Measurements from ENCODE around the gene TMEM271.

DNA sequence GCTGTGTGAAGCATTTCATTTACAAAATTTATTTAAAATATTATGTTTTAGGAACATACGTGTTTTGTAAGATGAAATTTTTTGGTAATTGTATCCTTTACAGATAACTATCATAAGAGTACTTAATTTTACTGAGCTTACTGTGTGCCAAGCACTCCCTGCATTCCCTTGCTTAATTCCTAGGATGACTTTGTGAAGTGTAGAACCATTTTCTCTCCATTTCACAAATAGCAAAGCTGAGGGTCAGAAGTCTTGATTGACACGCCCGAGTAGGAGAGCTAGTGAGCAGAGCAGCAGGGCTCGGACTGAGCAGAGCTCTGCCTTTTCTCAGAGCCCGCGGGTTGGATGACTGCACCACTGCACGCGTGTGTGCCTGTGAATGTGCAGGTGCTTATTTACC is 46.5 kb downstream of the TMEM271 start:
- TF ChIP-seq, protein P1, sequence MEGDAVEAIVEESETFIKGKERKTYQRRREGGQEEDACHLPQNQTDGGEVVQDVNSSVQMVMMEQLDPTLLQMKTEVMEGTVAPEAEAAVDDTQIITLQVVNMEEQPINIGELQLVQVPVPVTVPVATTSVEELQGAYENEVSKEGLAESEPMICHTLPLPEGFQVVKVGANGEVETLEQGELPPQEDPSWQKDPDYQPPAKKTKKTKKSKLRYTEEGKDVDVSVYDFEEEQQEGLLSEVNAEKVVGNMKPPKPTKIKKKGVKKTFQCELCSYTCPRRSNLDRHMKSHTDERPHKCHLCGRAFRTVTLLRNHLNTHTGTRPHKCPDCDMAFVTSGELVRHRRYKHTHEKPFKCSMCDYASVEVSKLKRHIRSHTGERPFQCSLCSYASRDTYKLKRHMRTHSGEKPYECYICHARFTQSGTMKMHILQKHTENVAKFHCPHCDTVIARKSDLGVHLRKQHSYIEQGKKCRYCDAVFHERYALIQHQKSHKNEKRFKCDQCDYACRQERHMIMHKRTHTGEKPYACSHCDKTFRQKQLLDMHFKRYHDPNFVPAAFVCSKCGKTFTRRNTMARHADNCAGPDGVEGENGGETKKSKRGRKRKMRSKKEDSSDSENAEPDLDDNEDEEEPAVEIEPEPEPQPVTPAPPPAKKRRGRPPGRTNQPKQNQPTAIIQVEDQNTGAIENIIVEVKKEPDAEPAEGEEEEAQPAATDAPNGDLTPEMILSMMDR (IDR thresholded peaks at IDR 0.05 in 8 of 11, conservative IDR thresholded peaks at IDR 0.05 in 3 of 11): no peak
- TF ChIP-seq POLR2A (IDR thresholded peaks at IDR 0.05): no peak
